Pancreas (tissue), 10 donors: ENCODE results near the gene ZNF672. TPM values are rescaled to one million over a fixed set of nuclear protein-coding genes. Genes with fewer than 3 reads are reported as not detected.

Experiments used
- ATAC-seq, 4 donors: fragments of 200-7000 bp; cut with Tn5 transposase; one replicate each; pipeline versions ENCODE4 v1.8.0 to v1.9.1; 2020; ENCODE audit warnings: mild to moderate bottlenecking in 4 of 4, moderate library complexity in 4 of 4
- DNase-seq, 6 donors: peaks; one replicate each; pipeline ENCODE4 v3.0.0-alpha.2; 2020
- FAIRE-seq: peaks from 2 replicates; lab custom pipeline; 2012; peaks lifted over from hg19 to GRCh38; lab: Jason Lieb, UNC
- H3K27ac ChIP-seq, 4 donors: fragments of 200-600 bp; sonication (generic); 1 replicate in 3 of 4; 2 replicates in 1 of 4; pipeline versions ENCODE4 v1.5.0 to v1.8.0; 2020
- H3K27me3 ChIP-seq, 4 donors: fragments of 200-600 bp; one replicate each; pipeline ENCODE4 v1.8.0; 2021
- H3K36me3 ChIP-seq, 3 donors: fragments of 200-600 bp; sonication (generic) in 1 of 3; one replicate each; pipeline versions ENCODE4 v1.5.0 to v1.8.0; 2020 to 2021
- H3K4me1 ChIP-seq, 3 donors: fragments of 200-600 bp; one replicate each; pipeline ENCODE4 v1.8.0; 2021
- H3K4me3 ChIP-seq, 4 donors: fragments of 200-600 bp; sonication (generic) in 2 of 4; one replicate each; pipeline versions ENCODE4 v1.5.0 to v1.8.0; 2020 to 2021
- H3K9me3 ChIP-seq, 4 donors: fragments of 200-600 bp; one replicate each; pipeline ENCODE4 v1.8.0; 2021
- WGBS, 2 donors: extraction: QIAGEN DNeasy Blood & Tissue Kit; methylation state at CpG; one replicate each; pipeline ENCODE4 v1.1.7; 2013; 5-methylcytosine and 5-hydroxymethylcytosine counted together
- intact Hi-C, 3 donors: fragments of 100-400 bp; cut with DNase I; formaldehyde crosslinking; loops; one replicate each; pipeline versions ENCODE4 v1.11.1 to v1.14.2; 2022
- microRNA-seq, 2 donors: library from miRNA; unstranded; fragments of <30 nt; microRNA quantifications; one replicate each; pipeline versions ENCODE4 to v1.1.0, GENCODE V29; 2019 to 2020
- polyA plus RNA-seq, 2 donors: library from polyadenylated mRNA; stranded (reverse); fragments of 200-250 nt; gene quantifications; one replicate each; pipeline ENCODE4 v1.2.3, GENCODE V29; 2013
- total RNA-seq, 6 donors: library from RNA; stranded (reverse); fragmentation: NEBNext Ultra II Directional in 4 of 6; extraction: Animal tissue kit (Norgen Biotek cat#: 25700) in 4 of 6; gene quantifications; one replicate each; pipeline versions ENCODE4 v1.2.1 to v1.2.4, GENCODE V29; 2021 to 2023
- TF ChIP-seq, protein P1 (sequence below), 4 donors: fragments of 200-600 bp; sonication (generic) in 3 of 4; IDR thresholded peaks; one replicate each; pipeline versions ENCODE4 v1.5.0 to v1.8.0; 2021; ENCODE audit warnings: antibody characterized with exemption in 4 of 4
- donor health status: healthy with polysubstance abuse.
- donor health status: DM: no; HTN: no; CAD: no; lungs with moderate emphysema.
- donor health status: DM: no; HTN: no; CAD: no.
- donor health status: control.
- donor health status: control.
- donor health status: Bipolar disorder and iron deficiency.
- donor health status: DM: yes; HTN: yes; CAD: no.
- donor health status: DM: no; HTN: no; CAD: no.
- donor health status: DM: no; HTN: no; CAD: no.
- donor health status: DM: yes; HTN: yes; CAD: no.

ZNF672 gene
- total and polyA plus RNA-seq, 8 donors, result 9.7 to 22.6 (median 15.1) TPM

DNA sequence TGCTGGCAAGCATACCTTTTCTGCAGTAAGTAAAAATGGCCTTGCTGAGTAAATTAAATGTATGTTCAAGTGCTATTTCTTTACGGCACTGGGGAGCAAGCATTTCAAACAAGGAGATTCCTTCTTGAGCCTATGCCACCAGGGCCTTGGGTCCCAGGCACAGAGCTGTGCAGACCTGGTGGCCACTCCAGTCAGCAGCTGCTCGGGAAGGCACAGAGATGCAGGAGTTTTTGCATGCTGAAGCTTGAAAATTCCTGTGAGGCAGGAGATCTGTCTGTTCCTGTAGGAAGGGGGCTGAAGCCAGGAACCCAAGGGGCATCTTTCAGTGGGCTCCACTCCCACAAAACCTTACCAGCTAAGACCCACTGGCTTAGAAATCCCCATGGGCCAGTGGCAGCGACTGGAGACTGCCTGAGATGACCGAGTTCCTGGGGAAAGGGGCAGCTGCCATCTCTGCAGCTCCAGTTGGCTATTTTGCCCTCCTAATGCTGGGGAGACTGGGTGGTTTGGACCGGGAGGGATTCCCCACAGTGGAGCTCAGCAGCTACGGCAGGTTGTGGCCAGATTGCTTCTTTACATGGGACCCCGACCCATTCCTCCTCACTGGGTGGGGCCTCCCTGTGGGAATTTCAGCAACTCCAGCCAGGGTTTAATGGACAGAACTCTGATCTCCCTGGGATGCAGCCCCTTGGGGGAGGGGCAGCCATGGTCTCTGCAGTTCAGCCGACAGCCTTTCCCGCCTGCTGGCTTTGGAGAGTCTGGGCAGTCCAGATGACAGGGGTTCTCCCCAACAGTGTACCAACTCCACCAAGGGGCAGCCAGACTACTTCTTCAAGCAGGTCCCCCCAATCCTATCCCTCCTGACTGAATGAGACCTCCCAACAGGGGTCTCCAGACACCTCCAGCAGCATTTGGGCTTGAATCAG lies 59.7 kb downstream of the ZNF672 start:
- Histone ChIP-seq H3K36me3 (no peaks in the 10 kb centered on the region), H3K4me1 (no peaks in the 10 kb centered on the region), H3K27me3 (peaks cover 0 to 16% (median 3%) of the 10 kb centered on the region in 4 donors), H3K9me3 (no peaks in the 10 kb centered on the region), H3K27ac (no peak overlapping the region), H3K4me3 (no peak overlapping the region)
- intact Hi-C loops, result no loop called here
- TF ChIP-seq, protein P1, sequence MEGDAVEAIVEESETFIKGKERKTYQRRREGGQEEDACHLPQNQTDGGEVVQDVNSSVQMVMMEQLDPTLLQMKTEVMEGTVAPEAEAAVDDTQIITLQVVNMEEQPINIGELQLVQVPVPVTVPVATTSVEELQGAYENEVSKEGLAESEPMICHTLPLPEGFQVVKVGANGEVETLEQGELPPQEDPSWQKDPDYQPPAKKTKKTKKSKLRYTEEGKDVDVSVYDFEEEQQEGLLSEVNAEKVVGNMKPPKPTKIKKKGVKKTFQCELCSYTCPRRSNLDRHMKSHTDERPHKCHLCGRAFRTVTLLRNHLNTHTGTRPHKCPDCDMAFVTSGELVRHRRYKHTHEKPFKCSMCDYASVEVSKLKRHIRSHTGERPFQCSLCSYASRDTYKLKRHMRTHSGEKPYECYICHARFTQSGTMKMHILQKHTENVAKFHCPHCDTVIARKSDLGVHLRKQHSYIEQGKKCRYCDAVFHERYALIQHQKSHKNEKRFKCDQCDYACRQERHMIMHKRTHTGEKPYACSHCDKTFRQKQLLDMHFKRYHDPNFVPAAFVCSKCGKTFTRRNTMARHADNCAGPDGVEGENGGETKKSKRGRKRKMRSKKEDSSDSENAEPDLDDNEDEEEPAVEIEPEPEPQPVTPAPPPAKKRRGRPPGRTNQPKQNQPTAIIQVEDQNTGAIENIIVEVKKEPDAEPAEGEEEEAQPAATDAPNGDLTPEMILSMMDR (IDR thresholded peaks at IDR 0.05), result no peak
- ATAC-seq (no peak), DNase-seq (no peak), FAIRE-seq (no peak)
- 64 to 75% methylated on average over 9 of the region's 9 CpGs for WGBS, 2 donors

Small RNA genes within 50 kb of the gene (microRNA-seq; reads per million reads assigned to microRNA genes)
- 0.39 to 2.4 reads per million in 2 donors for gene MIR3124

Other genes with a start within 250 kb of the ZNF672 start
- gene OR2T10, start 240.5 kb upstream of the ZNF672 start, total RNA-seq, result under 1 TPM in 1 of 6 donors, not detected in 5; 0.12 TPM
- gene OR2T10, start 240.5 kb upstream of the ZNF672 start, polyA plus RNA-seq, result under 1 TPM; 0.23 TPM
- under 1 TPM in 2 of 6 donors, not detected in 4; 0.09 to 0.12 TPM for gene OR2T11, start 203.1 kb upstream of the ZNF672 start, total RNA-seq
- gene OR2T11, start 203.1 kb upstream of the ZNF672 start, polyA plus RNA-seq, result under 1 TPM in 1 of 2 donors, not detected in 1; 0.04 TPM
- gene OR2T35, start 192.9 kb upstream of the ZNF672 start, total RNA-seq, result not detected
- not detected for gene OR2T35, start 192.9 kb upstream of the ZNF672 start, polyA plus RNA-seq
- gene OR2T27, start 182.7 kb upstream of the ZNF672 start, total RNA-seq, result not detected
- gene OR2T27, start 182.7 kb upstream of the ZNF672 start, polyA plus RNA-seq, result not detected
- not detected for gene OR14I1, start 135.5 kb upstream of the ZNF672 start, total RNA-seq
- gene OR14I1, start 135.5 kb upstream of the ZNF672 start, polyA plus RNA-seq, result not detected
- gene LYPD8, start 82.5 kb upstream of the ZNF672 start, total RNA-seq, result not detected
- not detected for gene LYPD8, start 82.5 kb upstream of the ZNF672 start, polyA plus RNA-seq
- 10 to 100 TPM in 1 of 6 donors, 1 to 10 TPM in 5; 6.1 to 15.7 (median 7.6) TPM for gene SH3BP5L, start 12.3 kb upstream of the ZNF672 start, total RNA-seq
- 10 to 100 TPM; 13.6 to 15.8 TPM for gene SH3BP5L, start 12.3 kb upstream of the ZNF672 start, polyA plus RNA-seq
- gene ZNF692, start 20.9 kb downstream of the ZNF672 start, total RNA-seq, result 10 to 100 TPM; 11.9 to 36.5 (median 21.3) TPM
- 100 to 1,000 TPM; 191 to 233 TPM for gene ZNF692, start 20.9 kb downstream of the ZNF672 start, polyA plus RNA-seq
- gene PGBD2, start 68.0 kb downstream of the ZNF672 start, total RNA-seq, result 1 to 10 TPM; 2.2 to 7.5 (median 4.0) TPM
- 1 to 10 TPM; 5.8 to 6.9 TPM for gene PGBD2, start 68.0 kb downstream of the ZNF672 start, polyA plus RNA-seq